Upper lobe of left lung (tissue), 4 donors: ENCODE results near the gene DPH2.

Source experiments
- EP300 ChIP-seq, 4 donors: sonication (generic); formaldehyde crosslinking; IDR thresholded peaks; one replicate each; pipeline ENCODE4 v1.5.1; 2017; ENCODE audit warnings: antibody characterized with exemption in 4 of 4, control low read depth in 2 of 4
- POLR2A ChIP-seq, 4 donors: fragments of 450-650 bp; IDR thresholded peaks; one replicate each; pipeline ENCODE4 v1.5.1; 2016 to 2017; ENCODE audit warnings: antibody characterized with exemption in 4 of 4, mild to moderate bottlenecking in 2 of 4
- TF ChIP-seq, protein P1 (sequence below), 6 experiments: fragments of 450-650 bp in 4 of 6; fragments of 200-600 bp in 2 of 6; sonication (generic) in 2 of 6; IDR thresholded peaks; one replicate each; pipeline ENCODE4 v1.5.1; 2016 to 2019; ENCODE audit warnings: antibody characterized with exemption in 6 of 6

DNA sequence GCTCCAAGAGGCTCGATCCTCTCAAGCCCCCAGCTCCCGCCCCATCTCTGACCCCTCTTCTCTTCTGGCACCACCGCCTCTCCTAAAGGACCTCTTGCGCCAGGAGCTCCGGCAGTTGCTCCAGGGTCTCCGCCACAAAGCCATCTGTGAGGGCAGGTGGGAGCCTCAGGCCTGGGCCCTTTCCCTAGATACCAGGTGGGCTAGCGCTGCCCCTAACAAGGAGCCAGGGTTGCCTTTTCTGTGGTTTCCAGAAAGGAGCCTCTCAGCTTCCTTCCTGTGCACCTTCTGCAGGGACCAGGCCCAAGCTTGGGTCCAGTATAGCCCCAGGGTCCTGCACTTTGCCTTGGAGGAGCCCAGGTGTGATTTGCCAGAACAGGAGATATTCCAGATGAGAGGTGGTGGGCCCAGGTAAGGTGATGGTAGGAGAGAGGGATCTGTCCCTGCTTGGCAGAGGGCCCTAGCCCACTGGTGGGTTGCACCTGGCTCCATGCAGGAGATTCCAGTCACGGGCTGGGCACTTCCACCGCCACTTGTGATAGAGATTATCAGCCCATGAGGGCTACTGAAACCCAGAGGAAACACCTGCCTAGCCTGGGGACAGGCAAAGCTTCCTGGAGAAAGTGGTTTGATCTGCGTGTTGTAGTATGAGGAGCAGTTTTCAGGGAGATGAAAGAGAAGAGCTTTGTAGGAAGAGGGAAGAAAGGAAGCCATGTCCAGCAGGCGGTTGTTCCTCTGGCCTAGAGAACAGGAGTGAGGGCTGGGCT is 22.6 kb downstream of the DPH2 start:
- TF ChIP-seq, protein P1, sequence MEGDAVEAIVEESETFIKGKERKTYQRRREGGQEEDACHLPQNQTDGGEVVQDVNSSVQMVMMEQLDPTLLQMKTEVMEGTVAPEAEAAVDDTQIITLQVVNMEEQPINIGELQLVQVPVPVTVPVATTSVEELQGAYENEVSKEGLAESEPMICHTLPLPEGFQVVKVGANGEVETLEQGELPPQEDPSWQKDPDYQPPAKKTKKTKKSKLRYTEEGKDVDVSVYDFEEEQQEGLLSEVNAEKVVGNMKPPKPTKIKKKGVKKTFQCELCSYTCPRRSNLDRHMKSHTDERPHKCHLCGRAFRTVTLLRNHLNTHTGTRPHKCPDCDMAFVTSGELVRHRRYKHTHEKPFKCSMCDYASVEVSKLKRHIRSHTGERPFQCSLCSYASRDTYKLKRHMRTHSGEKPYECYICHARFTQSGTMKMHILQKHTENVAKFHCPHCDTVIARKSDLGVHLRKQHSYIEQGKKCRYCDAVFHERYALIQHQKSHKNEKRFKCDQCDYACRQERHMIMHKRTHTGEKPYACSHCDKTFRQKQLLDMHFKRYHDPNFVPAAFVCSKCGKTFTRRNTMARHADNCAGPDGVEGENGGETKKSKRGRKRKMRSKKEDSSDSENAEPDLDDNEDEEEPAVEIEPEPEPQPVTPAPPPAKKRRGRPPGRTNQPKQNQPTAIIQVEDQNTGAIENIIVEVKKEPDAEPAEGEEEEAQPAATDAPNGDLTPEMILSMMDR (IDR thresholded peaks at IDR 0.05) = no peak
- TF ChIP-seq EP300 (IDR thresholded peaks at IDR 0.05) = no peak
- TF ChIP-seq POLR2A (IDR thresholded peaks at IDR 0.05) = no peak
